HG03095 (cell line): Measurements from ENCODE around the gene CNPY2.
"Not testable (repeated sequence)": the region's sequence is repeated elsewhere in the genome, so short reads cannot be mapped to it uniquely, and the experiment has no call there.

Source experiments
- ATAC-seq: cut with Tn5 transposase; IDR thresholded peaks from one replicate; pipeline ENCODE4 v1.9.1; 2021; ENCODE audit warnings: moderate library complexity; ENCODE audit not compliant: unreplicated experiment

Gene CNPY2

GRCh38 chr12:56299308-56299852 is 16.4 kb downstream of the CNPY2 start:
- no peak for ATAC-seq

DNA sequence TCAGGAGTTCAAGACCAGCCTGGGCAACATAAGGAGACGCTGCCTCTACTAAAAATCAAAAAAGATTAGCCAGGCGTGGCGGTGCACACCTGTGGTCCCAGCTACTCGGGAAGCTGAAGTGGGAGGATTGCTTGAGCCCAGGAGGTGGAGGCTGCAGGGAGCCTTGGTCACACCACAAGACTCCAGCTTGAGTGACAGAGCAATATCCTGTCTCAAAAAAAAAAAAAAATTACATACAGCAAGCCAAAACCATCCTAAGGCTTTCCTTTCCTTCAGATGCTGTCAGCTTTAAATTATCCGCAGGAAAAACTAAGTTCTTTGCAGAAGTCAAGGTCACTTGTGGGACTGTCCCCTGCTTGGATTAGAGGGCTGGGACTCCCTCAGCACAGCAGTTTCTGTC is 17.0 kb downstream of the CNPY2 start:
- ATAC-seq, result no peak

DNA sequence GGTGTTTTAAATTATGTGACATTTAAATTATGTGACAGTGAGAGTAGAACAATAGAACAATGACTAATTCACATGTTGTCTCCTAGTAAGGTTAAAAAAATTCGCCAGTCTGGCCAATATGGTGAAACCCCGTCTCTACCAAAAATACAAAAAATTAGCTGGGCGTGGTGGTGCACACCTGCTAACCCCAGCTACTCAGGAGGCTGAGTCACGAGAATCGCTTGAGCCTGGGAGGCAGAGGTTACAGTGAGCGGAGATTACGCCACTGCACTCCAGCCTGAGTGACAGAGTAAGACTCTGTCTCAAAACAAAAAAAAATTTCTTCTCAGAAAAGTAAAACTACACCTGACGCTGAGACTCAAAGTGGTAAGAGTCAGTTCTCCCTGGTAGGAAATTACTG is 18.4 kb downstream of the CNPY2 start:
- ATAC-seq, result no peak

DNA sequence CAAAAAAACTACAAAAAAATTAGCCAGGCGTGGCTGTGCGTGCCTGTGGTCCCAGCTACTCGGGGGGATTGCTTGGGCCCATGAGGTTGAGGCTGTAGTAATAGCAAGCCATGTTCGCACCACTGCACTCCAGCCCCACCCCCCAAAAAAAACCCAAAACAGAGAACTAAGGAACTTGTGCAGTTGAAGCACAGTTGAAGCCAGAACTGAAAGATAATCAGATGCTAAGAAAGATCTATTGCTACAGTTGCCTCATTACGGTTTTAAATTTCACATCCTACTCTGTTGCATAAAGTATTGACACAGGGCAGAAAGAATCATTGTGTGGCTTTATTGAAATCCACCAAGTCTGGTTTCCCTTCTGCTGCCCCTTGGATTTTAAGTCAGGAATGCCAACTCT is 19.5 kb downstream of the CNPY2 start:
- no peak for ATAC-seq

DNA sequence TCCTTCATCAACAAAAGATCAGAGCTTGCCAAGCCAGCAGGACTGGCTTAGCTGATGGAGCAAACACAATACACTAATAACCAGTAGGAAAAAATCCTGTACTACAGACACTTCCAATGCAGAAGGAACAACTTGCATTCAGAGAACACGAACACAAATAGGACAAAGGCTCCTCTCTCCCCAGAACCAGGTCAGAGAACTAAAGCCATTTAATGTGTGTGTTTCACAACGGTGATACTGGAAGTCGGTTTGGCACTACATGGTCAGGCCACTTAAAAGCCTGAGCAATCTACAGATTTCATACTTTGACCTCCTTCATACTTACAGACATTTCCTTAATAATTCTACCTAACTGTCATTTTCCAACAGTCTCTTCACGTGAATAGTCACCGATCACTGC is 22.0 kb downstream of the CNPY2 start:
- ATAC-seq, result no peak

DNA sequence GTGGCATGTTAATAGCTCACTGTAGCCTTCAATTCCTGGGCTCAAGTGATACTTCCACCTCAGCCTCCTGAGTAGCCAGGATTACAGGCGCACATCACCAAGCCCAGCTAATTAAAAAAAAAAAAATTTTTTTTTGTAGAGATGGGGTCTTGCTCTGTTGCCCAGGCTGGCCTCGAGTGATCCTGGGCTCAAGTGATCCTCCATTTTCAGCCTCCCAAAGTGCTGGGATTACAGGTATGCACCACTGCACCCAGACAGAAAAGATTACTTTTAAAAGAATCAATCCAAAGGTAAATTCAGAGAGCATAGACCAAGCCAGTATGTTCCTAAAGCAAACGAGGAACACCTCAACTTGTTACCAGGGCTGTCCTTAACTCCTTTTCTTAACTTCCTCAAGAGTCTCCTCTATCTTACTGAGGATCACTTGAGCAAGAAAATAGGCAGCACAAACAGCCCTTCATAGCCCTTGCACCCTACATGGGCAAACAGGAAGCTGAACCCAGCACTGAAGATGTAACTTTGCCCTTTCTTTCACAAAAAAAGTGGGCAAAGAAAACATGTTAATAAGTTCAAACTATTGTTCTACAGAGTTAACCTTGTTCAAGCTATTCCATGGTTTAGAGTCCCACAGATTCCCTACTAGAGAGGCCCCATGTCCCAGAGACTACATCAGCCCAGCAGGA is 26.9 kb downstream of the CNPY2 start:
- no peak for ATAC-seq

- ATAC-seq, result no peak
These were observed 29.6 kb downstream of the CNPY2 start for GRCh38 chr12:56286044-56286830.

GRCh38 chr12:56284263-56284662 is 31.5 kb downstream of the CNPY2 start:
- not testable (repeated sequence) for ATAC-seq

DNA sequence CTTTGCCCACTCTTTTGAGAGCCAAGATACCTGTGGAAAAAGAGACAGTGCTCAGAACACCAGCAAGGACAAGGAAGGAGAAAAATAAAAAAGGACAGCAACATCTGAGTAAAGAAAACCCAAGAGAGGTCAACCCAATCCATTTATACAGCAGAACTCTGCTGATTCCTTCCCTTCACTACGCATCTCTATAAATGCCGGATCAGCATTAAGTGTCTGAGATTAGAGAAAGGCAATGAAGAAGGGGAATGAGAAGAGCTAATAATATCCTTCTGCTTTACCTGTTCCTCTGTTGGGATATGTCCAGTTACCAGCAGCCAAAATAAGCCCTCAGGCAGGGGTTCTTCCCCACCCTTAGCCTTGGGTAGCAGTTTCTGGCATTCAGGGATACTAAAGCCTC is 33.2 kb downstream of the CNPY2 start:
- no peak for ATAC-seq

- no peak for ATAC-seq
These were observed 33.8 kb downstream of the CNPY2 start for GRCh38 chr12:56282030-56282429.

DNA sequence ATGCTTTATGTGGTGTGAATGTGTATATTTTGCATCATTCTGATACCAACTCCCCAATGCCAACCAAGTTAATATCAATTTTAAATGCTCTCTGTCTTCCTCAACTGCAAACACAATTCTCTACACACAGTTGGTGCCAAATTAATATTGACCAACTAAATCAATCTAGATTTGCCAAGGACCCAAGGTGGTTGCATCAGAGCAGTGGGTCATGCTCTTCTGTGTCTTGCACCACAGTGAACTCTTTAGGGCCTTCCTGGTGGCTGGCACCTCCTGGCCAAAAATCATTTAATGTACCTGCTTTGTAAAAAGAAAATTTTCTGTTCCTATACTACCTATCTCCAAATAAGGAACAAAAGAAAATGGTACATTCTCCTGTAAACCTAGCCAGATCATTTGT is 34.9 kb downstream of the CNPY2 start:
- no peak for ATAC-seq

DNA sequence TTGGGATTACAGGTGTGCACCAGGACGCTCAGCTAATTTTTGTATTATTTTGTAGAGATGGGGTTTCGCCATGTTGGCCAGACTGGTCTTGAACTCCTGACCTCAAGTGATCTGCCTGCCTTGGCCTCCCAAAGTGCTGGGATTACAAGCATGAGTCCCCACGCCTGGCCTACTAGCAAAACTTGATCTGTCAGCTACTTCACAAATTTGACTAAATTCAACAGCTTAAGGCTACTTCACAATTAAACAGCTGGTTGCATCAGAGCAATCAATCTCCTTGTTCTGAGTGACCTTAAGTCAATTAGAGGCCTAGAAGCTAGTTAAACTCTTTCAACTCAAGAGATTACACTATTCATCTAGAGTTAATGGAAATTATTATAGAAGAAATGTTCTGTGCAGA is 36.9 kb downstream of the CNPY2 start:
- no peak for ATAC-seq

DNA sequence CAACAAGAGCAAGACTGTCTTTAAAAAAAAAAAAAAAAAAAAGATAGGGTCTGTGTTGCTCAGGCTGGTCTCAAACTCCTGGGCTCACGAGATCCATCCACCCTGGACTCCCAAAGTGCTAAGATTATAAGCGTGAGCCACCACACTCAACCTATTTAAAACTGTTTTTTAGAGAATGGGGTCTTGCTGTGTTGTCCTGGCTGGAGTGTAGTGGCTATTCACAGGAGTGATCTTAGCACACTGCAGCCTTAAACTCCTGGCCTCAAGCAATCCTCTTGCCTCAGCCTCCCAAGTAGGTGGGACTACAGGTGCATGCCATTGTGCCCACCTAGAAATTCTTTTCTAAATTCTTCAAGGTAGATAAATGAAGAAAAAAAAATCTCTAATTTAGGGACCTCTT is 41.5 kb downstream of the CNPY2 start:
- ATAC-seq, result no peak

- ATAC-seq, result not testable (repeated sequence)
These were observed 43.3 kb downstream of the CNPY2 start for GRCh38 chr12:56272468-56272867.

- ATAC-seq, result no peak
These were observed 44.8 kb downstream of the CNPY2 start for GRCh38 chr12:56271031-56271430.

GRCh38 chr12:56267443-56268071 is 48.2 kb downstream of the CNPY2 start:
- ATAC-seq, result peak; percentile 18

- peak; percentile 84 for ATAC-seq
These were observed 48.9 kb downstream of the CNPY2 start, which contains the start of gene COQ10A for GRCh38 chr12:56266693-56267442. Gene COQ10A (plus strand): TSS chr12:56266942. CDS start chr12:56267119, 177 bp downstream.

GRCh38 chr12:56266068-56266692 is 49.6 kb downstream of the CNPY2 start:
- not testable (repeated sequence) for ATAC-seq

GRCh38 chr12:56262955-56263354 is 52.8 kb downstream of the CNPY2 start:
- not testable (repeated sequence) for ATAC-seq

DNA sequence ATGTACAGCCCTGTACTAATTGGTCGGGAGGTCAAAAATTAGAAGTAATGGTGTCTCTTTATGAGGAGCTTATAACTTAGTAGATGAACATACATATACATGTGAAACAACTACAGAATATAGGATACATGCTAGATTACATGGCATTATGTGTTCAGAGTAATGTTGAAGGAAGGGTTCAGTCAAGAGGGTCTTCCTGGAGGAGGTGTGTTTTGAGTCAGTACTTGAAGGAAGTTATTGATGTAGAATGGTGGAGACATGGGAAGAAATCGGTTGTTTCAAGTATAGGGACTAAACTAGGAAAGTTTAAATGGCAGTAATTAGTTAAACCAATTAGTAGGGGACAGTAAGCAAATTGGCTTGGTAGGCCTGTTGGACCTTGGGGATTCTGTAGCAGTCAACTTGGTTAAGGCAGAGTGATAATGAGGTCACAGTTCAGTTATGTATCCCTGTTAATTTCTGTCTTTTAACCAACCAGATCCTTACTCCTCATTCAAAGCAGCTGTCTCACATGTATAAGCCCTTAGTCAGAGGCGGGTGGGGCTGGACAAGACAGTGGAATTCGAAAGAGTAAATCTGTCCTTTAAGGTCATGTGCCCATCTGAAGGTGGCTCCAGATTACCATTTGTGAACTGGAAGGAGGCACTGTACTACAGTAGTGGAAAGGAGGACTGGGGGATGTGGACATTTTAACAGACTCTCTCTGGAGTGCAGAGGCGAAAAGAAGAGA is 54.1 kb downstream of the CNPY2 start:
- no peak for ATAC-seq
